Cardiac muscle cell (in vitro differentiated cells and primary cell): ENCODE measurements around the gene DSTN. TPM values are rescaled to one million over a fixed set of nuclear protein-coding genes. Genes with fewer than 3 reads are reported as not detected.

Source experiments
- DNase-seq, 2 donors: peaks; one replicate each; pipeline versions ENCODE4 v3.0.0 to v3.0.0-alpha.2; 2010 to 2017; ENCODE audit warnings: low read depth in 1 of 2, low spot score in 1 of 2
- H3K27ac ChIP-seq: fragments of 200-600 bp; sonication (generic); 2 replicates; pipeline ENCODE4 v1.5.1; 2016
- H3K27me3 ChIP-seq: fragments of 200-600 bp; sonication (generic); 2 replicates; pipeline ENCODE4 v1.6.0; 2016; ENCODE audit warnings: control low read depth
- H3K36me3 ChIP-seq: fragments of 200-600 bp; sonication (generic); 2 replicates; pipeline ENCODE4 v1.5.1; 2016; ENCODE audit warnings: control low read depth
- H3K4me1 ChIP-seq: fragments of 200-600 bp; sonication (generic); 2 replicates; pipeline ENCODE4 v1.8.1; 2017; ENCODE audit warnings: low read depth, mild to moderate bottlenecking, mixed run types
- H3K4me3 ChIP-seq: fragments of 200-600 bp; sonication (generic); 2 replicates; pipeline ENCODE4 v1.5.1; 2016; ENCODE audit warnings: mild to moderate bottlenecking
- H3K9me3 ChIP-seq: fragments of 200-600 bp; sonication (generic); 2 replicates; pipeline ENCODE4 v1.5.1; 2017; ENCODE audit warnings: low read depth, mild to moderate bottlenecking, control low read depth
- polyA plus RNA-seq: library from polyadenylated mRNA; unstranded; fragments of >200 nt; fragmentation: Nextera tagmentation; extraction: Ambion mirVana; gene quantifications from 2 replicates; pipeline ENCODE4 v1.2.1, GENCODE V29; 2016
- total RNA-seq: library from RNA; depleted of rRNA; stranded (reverse); fragments of >200 nt; gene quantifications from 2 replicates; pipeline ENCODE4 v1.2.3, GENCODE V29; 2016
- TF ChIP-seq, protein P1 (sequence below): IDR thresholded peaks from 2 replicates; pipeline ENCODE4 v1.5.1; 2012; ENCODE audit warnings: low read depth, mild to moderate bottlenecking, low read length

The DSTN gene
- total and polyA plus RNA-seq, 2 experiments from 2014 or later, result 231 to 743 TPM

- Histone ChIP-seq H3K27ac (no peak overlapping the region), H3K36me3 (peaks cover 40% of the 10 kb centered on the region), H3K9me3 (no peaks in the 10 kb centered on the region), H3K27me3 (no peaks in the 10 kb centered on the region), H3K4me1 (no peaks in the 10 kb centered on the region), H3K4me3 (no peak overlapping the region)
- TF ChIP-seq, protein P1, sequence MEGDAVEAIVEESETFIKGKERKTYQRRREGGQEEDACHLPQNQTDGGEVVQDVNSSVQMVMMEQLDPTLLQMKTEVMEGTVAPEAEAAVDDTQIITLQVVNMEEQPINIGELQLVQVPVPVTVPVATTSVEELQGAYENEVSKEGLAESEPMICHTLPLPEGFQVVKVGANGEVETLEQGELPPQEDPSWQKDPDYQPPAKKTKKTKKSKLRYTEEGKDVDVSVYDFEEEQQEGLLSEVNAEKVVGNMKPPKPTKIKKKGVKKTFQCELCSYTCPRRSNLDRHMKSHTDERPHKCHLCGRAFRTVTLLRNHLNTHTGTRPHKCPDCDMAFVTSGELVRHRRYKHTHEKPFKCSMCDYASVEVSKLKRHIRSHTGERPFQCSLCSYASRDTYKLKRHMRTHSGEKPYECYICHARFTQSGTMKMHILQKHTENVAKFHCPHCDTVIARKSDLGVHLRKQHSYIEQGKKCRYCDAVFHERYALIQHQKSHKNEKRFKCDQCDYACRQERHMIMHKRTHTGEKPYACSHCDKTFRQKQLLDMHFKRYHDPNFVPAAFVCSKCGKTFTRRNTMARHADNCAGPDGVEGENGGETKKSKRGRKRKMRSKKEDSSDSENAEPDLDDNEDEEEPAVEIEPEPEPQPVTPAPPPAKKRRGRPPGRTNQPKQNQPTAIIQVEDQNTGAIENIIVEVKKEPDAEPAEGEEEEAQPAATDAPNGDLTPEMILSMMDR, result no peak
- DNase-seq, result no peak
Measured at GRCh38 chr20:17621229-17621968, 51.5 kb downstream of the DSTN start.

GRCh38 chr20:17622086-17622850, 52.4 kb downstream of the DSTN start:
- Histone ChIP-seq H3K9me3 (no peaks in the 10 kb centered on the region), H3K4me3 (no peak overlapping the region), H3K27ac (no peak overlapping the region), H3K36me3 (peaks cover 39% of the 10 kb centered on the region), H3K27me3 (no peaks in the 10 kb centered on the region), H3K4me1 (no peaks in the 10 kb centered on the region)
- TF ChIP-seq, protein P1, result no peak
- no peak for DNase-seq

DNA sequence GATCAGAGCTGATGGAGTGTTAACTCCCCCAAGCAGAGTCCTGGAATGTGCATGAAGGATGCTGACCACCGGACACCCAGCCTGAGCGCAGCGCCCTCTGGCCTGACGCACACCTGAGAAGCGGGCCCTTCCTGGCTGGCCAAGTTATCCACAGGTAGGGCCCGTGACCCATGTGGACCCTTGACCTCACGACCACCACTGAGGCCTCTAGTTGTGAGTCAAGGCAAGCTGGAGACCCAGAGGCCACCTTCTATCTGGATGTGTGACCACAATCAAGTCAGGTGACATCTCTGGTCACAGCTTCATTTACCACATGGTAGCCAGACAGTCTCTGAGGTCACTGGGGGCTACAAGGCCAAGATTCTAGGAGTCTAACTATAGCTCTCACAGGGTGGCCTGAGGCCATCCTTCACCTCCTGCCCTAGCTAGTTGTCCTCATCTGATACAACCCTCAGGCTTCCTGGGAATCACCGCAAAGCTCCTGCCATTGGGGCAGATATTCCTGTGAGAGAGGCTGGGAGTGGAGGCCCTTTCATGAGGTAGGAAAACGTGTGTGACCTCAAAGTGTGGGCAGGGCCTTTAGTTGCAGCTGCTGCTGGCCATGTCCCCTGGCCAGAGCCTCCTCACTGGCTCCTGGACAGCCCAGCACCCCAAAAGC, 53.1 kb downstream of the DSTN start:
- Histone ChIP-seq H3K4me1 (no peaks in the 10 kb centered on the region), H3K27ac (no peak overlapping the region), H3K36me3 (peaks cover 35% of the 10 kb centered on the region), H3K27me3 (no peaks in the 10 kb centered on the region), H3K9me3 (no peaks in the 10 kb centered on the region), H3K4me3 (no peak overlapping the region)
- TF ChIP-seq, protein P1, result no peak
- no peak for DNase-seq

- Histone ChIP-seq H3K4me3 (no peak overlapping the region), H3K36me3 (peaks cover 35% of the 10 kb centered on the region), H3K27ac (no peak overlapping the region), H3K27me3 (no peaks in the 10 kb centered on the region), H3K4me1 (no peaks in the 10 kb centered on the region), H3K9me3 (no peaks in the 10 kb centered on the region)
- no peak for DNase-seq
- TF ChIP-seq, protein P1, result no peak
Measured at GRCh38 chr20:17624070-17624469, 54.2 kb downstream of the DSTN start.

GRCh38 chr20:17624551-17625245, 54.8 kb downstream of the DSTN start:
- Histone ChIP-seq H3K4me1 (no peaks in the 10 kb centered on the region), H3K27ac (no peak overlapping the region), H3K9me3 (no peaks in the 10 kb centered on the region), H3K27me3 (no peaks in the 10 kb centered on the region), H3K4me3 (no peak overlapping the region), H3K36me3 (peaks cover 33% of the 10 kb centered on the region)
- no peak for DNase-seq
- TF ChIP-seq, protein P1, result no peak
